AG10803 (cell line): Measurements from ENCODE around the gene AACS.

Experiments
- DNase-seq: peaks from one replicate; pipeline ENCODE4 v3.0.0; 2010; ENCODE audit warnings: low read depth
- H3K4me3 ChIP-seq: 2 replicates; pipeline ENCODE4 v1.5.1; 2011; ENCODE audit warnings: mild to moderate bottlenecking, low read length, control low read depth
- TF ChIP-seq, protein P1 (sequence below): conservative IDR thresholded peaks from 2 replicates; pipeline ENCODE4 v1.5.1; 2011; ENCODE audit warnings: mild to moderate bottlenecking, low read length, control low read depth, inconsistent platforms

The AACS gene

DNA sequence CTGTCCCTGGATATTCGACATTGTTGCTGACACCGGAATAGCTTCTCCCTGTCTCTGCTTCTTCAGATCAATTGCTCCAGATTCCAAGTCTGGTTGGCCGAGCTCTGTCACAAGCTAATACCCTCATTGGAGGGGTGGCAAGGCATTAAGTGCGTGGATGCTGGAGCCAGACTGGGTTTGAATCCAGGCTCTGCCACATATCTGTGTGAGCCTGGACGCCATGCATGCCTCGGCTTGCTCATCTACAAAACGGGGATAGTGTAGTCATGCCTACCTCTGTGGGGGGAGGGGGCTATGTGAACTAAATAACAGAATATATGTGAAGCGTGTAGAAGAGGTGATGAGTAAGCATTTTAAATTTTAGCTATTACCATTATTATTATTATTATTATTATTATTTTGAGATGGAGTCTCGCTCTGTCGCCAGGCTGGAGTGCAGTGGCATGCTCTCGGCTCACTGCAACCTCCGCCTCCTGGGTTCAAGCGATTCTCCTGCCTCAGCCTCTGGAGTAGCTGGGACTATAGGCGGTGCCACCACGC, 97.3 kb downstream of the AACS start:
- TF ChIP-seq, protein P1, sequence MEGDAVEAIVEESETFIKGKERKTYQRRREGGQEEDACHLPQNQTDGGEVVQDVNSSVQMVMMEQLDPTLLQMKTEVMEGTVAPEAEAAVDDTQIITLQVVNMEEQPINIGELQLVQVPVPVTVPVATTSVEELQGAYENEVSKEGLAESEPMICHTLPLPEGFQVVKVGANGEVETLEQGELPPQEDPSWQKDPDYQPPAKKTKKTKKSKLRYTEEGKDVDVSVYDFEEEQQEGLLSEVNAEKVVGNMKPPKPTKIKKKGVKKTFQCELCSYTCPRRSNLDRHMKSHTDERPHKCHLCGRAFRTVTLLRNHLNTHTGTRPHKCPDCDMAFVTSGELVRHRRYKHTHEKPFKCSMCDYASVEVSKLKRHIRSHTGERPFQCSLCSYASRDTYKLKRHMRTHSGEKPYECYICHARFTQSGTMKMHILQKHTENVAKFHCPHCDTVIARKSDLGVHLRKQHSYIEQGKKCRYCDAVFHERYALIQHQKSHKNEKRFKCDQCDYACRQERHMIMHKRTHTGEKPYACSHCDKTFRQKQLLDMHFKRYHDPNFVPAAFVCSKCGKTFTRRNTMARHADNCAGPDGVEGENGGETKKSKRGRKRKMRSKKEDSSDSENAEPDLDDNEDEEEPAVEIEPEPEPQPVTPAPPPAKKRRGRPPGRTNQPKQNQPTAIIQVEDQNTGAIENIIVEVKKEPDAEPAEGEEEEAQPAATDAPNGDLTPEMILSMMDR: no peak
- no peak for DNase-seq
- no peak overlapping the region for H3K4me3 ChIP-seq

DNA sequence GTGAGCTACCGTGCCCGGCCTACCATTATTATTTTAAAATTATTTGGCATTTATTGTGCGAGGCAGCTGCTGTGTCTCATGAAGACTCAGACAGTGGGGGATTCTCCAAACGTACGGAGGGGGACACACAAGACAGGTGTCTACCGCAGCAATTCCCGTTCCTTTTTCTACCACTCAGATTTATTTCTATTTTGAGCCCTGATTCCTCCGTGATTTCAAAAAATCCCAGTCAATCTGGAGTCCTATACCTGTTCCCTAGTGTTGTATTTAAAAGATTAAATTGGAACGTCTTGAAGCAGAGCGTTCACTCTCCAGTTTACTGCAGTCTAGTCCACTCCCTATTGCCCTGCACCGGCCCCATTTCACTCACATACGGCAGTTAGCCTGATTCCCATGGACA, 97.9 kb downstream of the AACS start:
- TF ChIP-seq, protein P1: no peak
- H3K4me3 ChIP-seq: no peak overlapping the region
- DNase-seq: no peak

DNA sequence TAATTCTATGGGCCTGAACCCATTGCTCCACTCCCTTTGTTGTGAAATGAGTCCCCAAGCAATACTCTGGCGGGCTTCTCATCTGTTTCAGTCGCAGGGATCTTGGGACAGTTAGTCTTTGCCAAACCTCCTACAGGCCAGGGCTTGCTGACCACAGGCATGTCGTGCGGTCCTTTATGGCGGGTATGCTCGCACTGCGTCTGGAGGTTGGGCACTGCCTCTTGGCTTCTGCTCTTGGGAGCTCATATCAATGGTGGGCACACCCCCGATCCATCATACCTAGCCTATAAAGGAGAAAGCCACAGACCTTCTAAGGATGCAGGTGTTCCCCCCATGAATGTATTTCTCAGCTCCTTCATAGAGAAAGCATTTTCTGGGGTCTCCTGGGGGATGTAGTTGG, 99.3 kb downstream of the AACS start:
- TF ChIP-seq, protein P1: no peak
- no peak for DNase-seq
- H3K4me3 ChIP-seq: no peak overlapping the region

DNA sequence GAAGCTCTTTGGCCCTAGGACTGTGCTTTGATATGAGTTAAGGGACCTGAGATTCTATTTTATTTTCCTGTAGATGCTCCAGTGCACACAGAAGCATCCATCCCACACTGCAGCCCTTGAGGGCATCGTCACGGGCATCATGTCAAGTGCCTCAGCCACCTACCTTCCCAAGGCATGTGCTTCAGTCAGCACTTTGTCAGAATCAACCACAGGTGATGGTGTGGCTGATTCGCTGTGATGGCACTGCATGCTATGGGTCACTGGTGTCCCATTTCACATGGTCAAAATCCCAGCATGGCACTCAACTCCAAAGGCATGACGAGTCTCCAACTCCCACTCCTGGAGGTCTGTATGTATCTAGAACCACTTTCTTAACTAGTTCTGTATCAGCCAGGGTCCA, 100.8 kb downstream of the AACS start:
- TF ChIP-seq, protein P1: no peak
- H3K4me3 ChIP-seq: no peak overlapping the region
- DNase-seq: no peak

DNA sequence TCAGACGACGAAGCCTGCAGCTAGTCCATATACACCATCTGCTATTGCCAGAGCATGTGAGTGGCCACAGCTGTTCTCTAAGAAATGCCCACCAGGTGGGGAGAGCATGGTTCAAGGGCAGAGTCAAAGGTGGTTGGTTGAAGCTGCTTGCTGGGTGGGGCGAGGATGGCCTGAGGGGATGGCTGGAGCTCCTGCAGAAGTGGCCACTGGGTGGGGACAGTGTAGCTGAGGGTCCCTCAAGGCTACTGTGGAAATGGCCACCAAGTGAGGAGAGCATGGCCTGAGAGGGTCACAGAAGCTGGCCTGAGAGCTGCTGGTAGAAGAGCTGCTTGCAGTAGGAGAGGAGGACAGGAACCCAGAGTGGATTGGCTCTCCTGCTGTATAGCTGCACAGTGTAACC, 102.4 kb downstream of the AACS start:
- H3K4me3 ChIP-seq: no peak overlapping the region
- TF ChIP-seq, protein P1: no peak
- no peak for DNase-seq

DNA sequence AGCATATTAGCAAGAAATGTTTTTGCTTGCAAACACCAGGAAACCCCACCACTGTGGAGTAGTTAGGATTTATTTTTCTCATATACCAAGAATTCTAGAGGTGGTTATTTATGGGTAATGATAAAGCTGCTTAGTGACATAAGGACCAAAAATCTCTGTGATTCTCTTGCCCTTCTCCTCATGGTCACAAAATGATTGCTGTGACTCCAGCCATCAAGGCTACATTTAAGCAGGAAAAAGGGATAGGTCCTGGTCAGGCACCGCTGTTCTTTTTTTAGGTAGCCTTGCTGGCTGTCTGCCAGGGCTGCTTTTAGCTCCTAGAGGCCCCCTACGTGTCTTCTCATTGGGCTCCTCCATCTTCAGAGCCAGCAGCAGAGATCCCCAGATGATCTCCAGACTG, 104.2 kb downstream of the AACS start:
- TF ChIP-seq, protein P1: no peak
- H3K4me3 ChIP-seq: no peak overlapping the region
- no peak for DNase-seq

DNA sequence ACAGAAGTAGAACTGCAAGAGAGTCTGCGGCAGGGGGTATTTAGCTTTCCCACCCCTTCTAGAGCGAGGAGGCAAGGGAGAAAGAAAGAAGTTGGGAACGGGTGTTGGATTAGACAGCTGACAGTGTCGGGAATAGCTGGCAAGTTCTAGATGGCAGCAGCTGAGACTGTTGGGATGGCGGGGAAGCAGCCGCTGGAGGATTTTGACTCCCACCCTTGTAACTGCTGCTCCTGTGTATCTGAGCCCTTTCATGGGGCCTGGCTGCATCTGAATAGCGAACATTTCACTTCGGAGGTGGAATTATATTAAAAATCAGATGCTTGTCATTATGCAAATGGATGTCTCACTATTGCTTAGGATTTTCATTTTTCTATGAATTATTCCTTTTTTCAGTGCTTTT, 104.6 kb downstream of the AACS start:
- TF ChIP-seq, protein P1: no peak
- no peak overlapping the region for H3K4me3 ChIP-seq
- DNase-seq: no peak
